ENCODE results near the gene TDP1.

TDP1 gene

DNA sequence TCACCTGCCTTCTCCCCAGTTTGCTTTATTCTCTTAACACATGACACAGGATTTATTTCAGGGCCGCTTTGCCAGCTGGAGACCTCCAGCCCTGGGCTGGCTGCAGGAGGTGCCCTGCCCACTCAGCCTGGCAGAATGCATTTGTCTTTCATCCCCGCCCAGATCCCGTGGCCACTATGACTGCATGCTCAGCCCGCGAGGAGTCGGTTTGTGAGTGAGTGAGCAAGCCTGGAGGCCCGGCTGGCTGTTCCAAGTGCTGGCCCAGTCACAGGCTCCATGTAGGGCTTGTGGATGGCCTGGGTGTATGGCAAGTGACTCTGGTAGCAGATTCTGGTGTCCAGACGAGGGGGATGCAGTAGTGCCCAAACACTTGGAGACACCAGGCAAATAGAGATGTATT lies 2.1 kb downstream of the TDP1 start:
- no peak for TF ChIP-seq POLR2AphosphoS5 (IDR thresholded peaks at IDR 0.05; ENCODE audit: low read depth, low read length)

- TF ChIP-seq TAF1 (IDR thresholded peaks at IDR 0.05; ENCODE audit: borderline replicate concordance, insufficient read depth, low read length) = no peak
- no peak for TF ChIP-seq REST (IDR thresholded peaks at IDR 0.05; ENCODE audit: insufficient read depth in 1 of 2, low read depth in 2 of 2, low read length in 2 of 2)
- TF ChIP-seq SIN3A (IDR thresholded peaks at IDR 0.05; ENCODE audit: borderline replicate concordance, insufficient read depth, low read length) = no peak
- TF ChIP-seq POLR2AphosphoS5 (IDR thresholded peaks at IDR 0.05; ENCODE audit: low read depth, low read length) = no peak
- no peak for TF ChIP-seq FOXP2 (optimal IDR thresholded peaks at IDR 0.05; ENCODE audit: borderline replicate concordance, extremely low read depth, extremely low read length, insufficient read depth)
Measured at GRCh38 chr14:89958966-89959365, 3.2 kb downstream of the TDP1 start.

- no peak for TF ChIP-seq REST (IDR thresholded peaks at IDR 0.05; ENCODE audit: insufficient read depth in 1 of 2, low read depth in 2 of 2, low read length in 2 of 2)
- no peak for TF ChIP-seq SIN3A (IDR thresholded peaks at IDR 0.05; ENCODE audit: borderline replicate concordance, insufficient read depth, low read length)
- TF ChIP-seq POLR2AphosphoS5 (IDR thresholded peaks at IDR 0.05; ENCODE audit: low read depth, low read length) = no peak
- no peak for TF ChIP-seq FOXP2 (optimal IDR thresholded peaks at IDR 0.05; ENCODE audit: borderline replicate concordance, extremely low read depth, extremely low read length, insufficient read depth)
Measured at GRCh38 chr14:89959853-89960445, 4.2 kb downstream of the TDP1 start.

DNA sequence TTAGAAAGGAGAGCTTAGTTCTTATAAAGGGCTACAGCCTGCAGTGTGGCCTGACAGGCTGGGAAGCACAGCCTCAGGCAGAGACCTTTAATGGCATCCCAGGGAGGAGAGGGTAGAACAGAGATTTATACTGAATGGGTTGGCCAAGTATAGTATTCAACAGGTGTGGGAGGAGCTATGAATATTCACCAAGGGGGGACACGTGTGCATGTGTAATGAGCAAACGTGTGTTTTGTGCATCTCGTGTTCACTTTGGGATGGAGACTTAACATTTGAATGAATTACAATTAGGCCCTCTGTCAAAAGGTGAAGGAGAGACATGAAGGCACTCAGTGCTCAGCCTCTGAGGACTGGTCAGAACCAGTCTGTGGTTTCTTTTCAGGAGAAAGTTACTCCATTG lies 5.2 kb downstream of the TDP1 start:
- no peak for TF ChIP-seq FOXP2 (optimal IDR thresholded peaks at IDR 0.05; ENCODE audit: borderline replicate concordance, extremely low read depth, extremely low read length, insufficient read depth)
- no peak for TF ChIP-seq SIN3A (IDR thresholded peaks at IDR 0.05; ENCODE audit: borderline replicate concordance, insufficient read depth, low read length)
- no peak for TF ChIP-seq REST (IDR thresholded peaks at IDR 0.05; ENCODE audit: insufficient read depth in 1 of 2, low read depth in 2 of 2, low read length in 2 of 2)

GRCh38 chr14:89963288-89963978 lies 7.7 kb downstream of the TDP1 start:
- TF ChIP-seq FOXP2 (optimal IDR thresholded peaks at IDR 0.05; ENCODE audit: borderline replicate concordance, extremely low read depth, extremely low read length, insufficient read depth) (no peak), SIN3A (IDR thresholded peaks at IDR 0.05; ENCODE audit: borderline replicate concordance, insufficient read depth, low read length) (no peak), POLR2AphosphoS5 (IDR thresholded peaks at IDR 0.05; ENCODE audit: low read depth, low read length) (no peak), TAF1 (IDR thresholded peaks at IDR 0.05; ENCODE audit: borderline replicate concordance, insufficient read depth, low read length) (no peak), REST (IDR thresholded peaks at IDR 0.05; ENCODE audit: insufficient read depth in 1 of 2, low read depth in 2 of 2, low read length in 2 of 2) (no peak)

Measured in PFSK-1 (cell line).